ENCODE measurements around the gene KRTAP10-7.

- no peak for TF ChIP-seq POLR2AphosphoS5 (IDR thresholded peaks at IDR 0.05)
- TF ChIP-seq, protein P1, sequence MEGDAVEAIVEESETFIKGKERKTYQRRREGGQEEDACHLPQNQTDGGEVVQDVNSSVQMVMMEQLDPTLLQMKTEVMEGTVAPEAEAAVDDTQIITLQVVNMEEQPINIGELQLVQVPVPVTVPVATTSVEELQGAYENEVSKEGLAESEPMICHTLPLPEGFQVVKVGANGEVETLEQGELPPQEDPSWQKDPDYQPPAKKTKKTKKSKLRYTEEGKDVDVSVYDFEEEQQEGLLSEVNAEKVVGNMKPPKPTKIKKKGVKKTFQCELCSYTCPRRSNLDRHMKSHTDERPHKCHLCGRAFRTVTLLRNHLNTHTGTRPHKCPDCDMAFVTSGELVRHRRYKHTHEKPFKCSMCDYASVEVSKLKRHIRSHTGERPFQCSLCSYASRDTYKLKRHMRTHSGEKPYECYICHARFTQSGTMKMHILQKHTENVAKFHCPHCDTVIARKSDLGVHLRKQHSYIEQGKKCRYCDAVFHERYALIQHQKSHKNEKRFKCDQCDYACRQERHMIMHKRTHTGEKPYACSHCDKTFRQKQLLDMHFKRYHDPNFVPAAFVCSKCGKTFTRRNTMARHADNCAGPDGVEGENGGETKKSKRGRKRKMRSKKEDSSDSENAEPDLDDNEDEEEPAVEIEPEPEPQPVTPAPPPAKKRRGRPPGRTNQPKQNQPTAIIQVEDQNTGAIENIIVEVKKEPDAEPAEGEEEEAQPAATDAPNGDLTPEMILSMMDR (IDR thresholded peaks at IDR 0.05): no peak
These were observed 30.4 kb upstream of the KRTAP10-7 start for GRCh38 chr21:44569861-44570517.

Measured in prostate gland (tissue), 2 donors.